GM23338 (cell line): Measurements from ENCODE around the gene PRCD.

Source experiments
- CREB1 ChIP-seq: fragments of 250-450 bp; sonication (Bioruptor Pico); IDR thresholded peaks from 2 replicates; pipeline ENCODE4 v1.5.0; 2020; ENCODE audit warnings: low read depth, mild to moderate bottlenecking, moderate library complexity
- ETS1 ChIP-seq: IDR thresholded peaks from 2 replicates; pipeline ENCODE4 v1.6.1; 2016; ENCODE audit warnings: antibody characterized with exemption
- EZH2 ChIP-seq: fragments of 200-600 bp; sonication (generic); IDR thresholded peaks from one replicate; pipeline ENCODE4 v1.8.0; 2017; ENCODE audit warnings: antibody characterized with exemption, mild to moderate bottlenecking, low read depth; ENCODE audit not compliant: unreplicated experiment
- EZH2phosphoT487 ChIP-seq: fragments of 200-600 bp; sonication (generic); IDR thresholded peaks from one replicate; pipeline ENCODE4 v1.8.1; 2018; ENCODE audit warnings: antibody characterized with exemption; ENCODE audit not compliant: unreplicated experiment
- JUNB ChIP-seq: IDR thresholded peaks from one replicate; pipeline ENCODE4 v1.6.1; 2016; ENCODE audit warnings: antibody characterized with exemption; ENCODE audit not compliant: unreplicated experiment
- NANOG ChIP-seq: IDR thresholded peaks from 2 replicates; pipeline ENCODE4 v1.6.1; 2016; ENCODE audit warnings: antibody characterized with exemption, borderline replicate concordance
- POLR2AphosphoS5 ChIP-seq: IDR thresholded peaks from 2 replicates; pipeline ENCODE4 v1.6.1; 2016; ENCODE audit warnings: antibody characterized with exemption, low read depth
- REST ChIP-seq: IDR thresholded peaks from one replicate; pipeline ENCODE4 v1.6.1; 2018; ENCODE audit warnings: antibody characterized with exemption; ENCODE audit not compliant: unreplicated experiment
- STAT1 ChIP-seq: IDR thresholded peaks from one replicate; pipeline ENCODE4 v1.6.1; 2016; ENCODE audit warnings: antibody characterized with exemption; ENCODE audit not compliant: unreplicated experiment
- ZNF114 ChIP-seq: fragments of 250-450 bp; sonication (Bioruptor Pico); IDR thresholded peaks from 2 replicates; pipeline ENCODE4 v1.5.0; 2020; ENCODE audit warnings: mild to moderate bottlenecking, moderate library complexity
- ZNF331 ChIP-seq: fragments of 250-450 bp; sonication (Bioruptor Pico); IDR thresholded peaks from 2 replicates; pipeline ENCODE4 v1.5.0; 2020; ENCODE audit warnings: low read depth, mild to moderate bottlenecking, moderate library complexity
- ZNF462 ChIP-seq: fragments of 250-450 bp; sonication (Bioruptor Pico); IDR thresholded peaks from 2 replicates; pipeline ENCODE4 v1.5.0; 2020; ENCODE audit warnings: mild to moderate bottlenecking, moderate library complexity
- TF ChIP-seq, protein P1 (sequence below), 2 experiments: fragments of 200-600 bp in 1 of 2; sonication (generic) in 1 of 2; conservative IDR thresholded peaks; 2 replicates each; pipeline versions ENCODE4 v1.5.1 to v1.6.1; 2016 to 2017; ENCODE audit warnings: antibody characterized with exemption in 2 of 2, low read depth in 2 of 2, mild to moderate bottlenecking in 2 of 2, moderate library complexity in 1 of 2

- TF ChIP-seq, protein P1, sequence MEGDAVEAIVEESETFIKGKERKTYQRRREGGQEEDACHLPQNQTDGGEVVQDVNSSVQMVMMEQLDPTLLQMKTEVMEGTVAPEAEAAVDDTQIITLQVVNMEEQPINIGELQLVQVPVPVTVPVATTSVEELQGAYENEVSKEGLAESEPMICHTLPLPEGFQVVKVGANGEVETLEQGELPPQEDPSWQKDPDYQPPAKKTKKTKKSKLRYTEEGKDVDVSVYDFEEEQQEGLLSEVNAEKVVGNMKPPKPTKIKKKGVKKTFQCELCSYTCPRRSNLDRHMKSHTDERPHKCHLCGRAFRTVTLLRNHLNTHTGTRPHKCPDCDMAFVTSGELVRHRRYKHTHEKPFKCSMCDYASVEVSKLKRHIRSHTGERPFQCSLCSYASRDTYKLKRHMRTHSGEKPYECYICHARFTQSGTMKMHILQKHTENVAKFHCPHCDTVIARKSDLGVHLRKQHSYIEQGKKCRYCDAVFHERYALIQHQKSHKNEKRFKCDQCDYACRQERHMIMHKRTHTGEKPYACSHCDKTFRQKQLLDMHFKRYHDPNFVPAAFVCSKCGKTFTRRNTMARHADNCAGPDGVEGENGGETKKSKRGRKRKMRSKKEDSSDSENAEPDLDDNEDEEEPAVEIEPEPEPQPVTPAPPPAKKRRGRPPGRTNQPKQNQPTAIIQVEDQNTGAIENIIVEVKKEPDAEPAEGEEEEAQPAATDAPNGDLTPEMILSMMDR (conservative IDR thresholded peaks at IDR 0.05; ENCODE audit: low read depth in 2 of 2) = no peak
- TF ChIP-seq ETS1 (no peak), EZH2 (no peak), EZH2phosphoT487 (no peak), POLR2AphosphoS5 (no peak), NANOG (no peak), CREB1 (CRISPR knock-in tag) (no peak), JUNB (no peak), ZNF331 (CRISPR knock-in tag) (no peak), REST (no peak), ZNF114 (CRISPR knock-in tag) (no peak), STAT1 (no peak), ZNF462 (CRISPR knock-in tag) (no peak)
These were observed 22.0 kb downstream of the PRCD start for GRCh38 chr17:76561799-76562268.
